K562 (cell line): ENCODE data around the gene PRDX2. TPM values are rescaled to one million over a fixed set of nuclear protein-coding genes. Genes with fewer than 3 reads are reported as not detected.

Source experiments
- AFF4 ChIP-seq: sonication (generic); formaldehyde crosslinking; IDR thresholded peaks from 2 replicates; pipeline ENCODE4 v1.8.0; 2023; ENCODE audit warnings: mild to moderate bottlenecking, missing genetic modification reagents
- ESRRB ChIP-seq: fragments of 250-450 bp; sonication (Bioruptor Pico); IDR thresholded peaks from 2 replicates; pipeline ENCODE4 v1.5.0; 2020; ENCODE audit warnings: mild to moderate bottlenecking, moderate library complexity, borderline replicate concordance
- FOXM1 ChIP-seq, 2 experiments: fragments of 450-650 bp in 1 of 2; sonication (generic) in 1 of 2; formaldehyde crosslinking in 1 of 2; IDR thresholded peaks; 2 replicates each; pipeline versions ENCODE4 v1.6.1 to v1.9.0; 2017 to 2022; ENCODE audit warnings: low read depth in 2 of 2, mild to moderate bottlenecking in 2 of 2, missing genetic modification reagents in 1 of 2, moderate library complexity in 1 of 2
- GABPA ChIP-seq: fragments of 200-800 bp; sonication (Bioruptor generic); conservative IDR thresholded peaks from 2 replicates; pipeline ENCODE4 v1.6.1; 2016; ENCODE audit warnings: low read depth, missing genetic modification characterization, missing compliant biosample characterization
- HDAC1 ChIP-seq, 2 experiments: fragments of 450-650 bp; IDR thresholded peaks; 2 replicates each; pipeline ENCODE4 v1.6.1; 2016 to 2017; ENCODE audit warnings: inconsistent platforms in 1 of 2, mild to moderate bottlenecking in 1 of 2, moderate library complexity in 1 of 2
- HNRNPLL ChIP-seq: fragments of 200-400 bp; formaldehyde crosslinking; IDR thresholded peaks from 2 replicates; pipeline ENCODE4 v1.6.1; 2017; ENCODE audit warnings: low read length, low read depth, mild to moderate bottlenecking; ENCODE audit not compliant: poor library complexity, severe bottlenecking
- SMARCC2 ChIP-seq: fragments of 450-650 bp; IDR thresholded peaks from 2 replicates; pipeline ENCODE4 v1.6.1; 2017; ENCODE audit warnings: antibody characterized with exemption, moderate library complexity, mild to moderate bottlenecking, low read depth
- TAF1 ChIP-seq: IDR thresholded peaks from 2 replicates; pipeline ENCODE4 v1.6.1; 2011; ENCODE audit warnings: mild to moderate bottlenecking, low read length, moderate library complexity; ENCODE audit not compliant: insufficient read depth, control insufficient read depth, severe bottlenecking; ENCODE audit errors: extremely low read depth
- ZNF79 ChIP-seq: fragments of 250-450 bp; sonication (Bioruptor Pico); IDR thresholded peaks from 2 replicates; pipeline ENCODE4 v1.4.0; 2020; ENCODE audit warnings: low read depth, mild to moderate bottlenecking, moderate library complexity
- polyA plus RNA-seq, 8 experiments: library from polyadenylated mRNA; depleted of rRNA in 4 of 8; stranded (reverse) in 5 of 8; unstranded in 3 of 8; fragments of >200 nt; fragmentation: Nextera tagmentation in 2 of 8; fragmentation: Illumina TruSeq in 1 of 8; extraction: Ambion mirVana in 2 of 8; extraction: Trizol in 1 of 8; gene quantifications; 2 replicates each; pipeline versions ENCODE4 v1.2.1 to v1.2.3, GENCODE V29; 2011 to 2014; ENCODE audit warnings: inconsistent platforms in 1 of 8, missing spikeins in 1 of 8
- total RNA-seq, 7 experiments: library from RNA; depleted of rRNA in 6 of 7; stranded (reverse); fragments of >200 nt in 6 of 7; fragmentation: Illumina TruSeq in 2 of 7; extraction: Trizol in 2 of 7; gene quantifications; 2 replicates each; pipeline versions ENCODE4 v1.2.1 to v1.2.3, GENCODE V29; 2011 to 2021; ENCODE audit warnings: low replicate concordance in 1 of 7
- TF ChIP-seq, protein P1 (sequence below), 2 experiments: fragments of 450-650 bp; IDR thresholded peaks; 2 replicates each; pipeline ENCODE4 v1.6.1; 2016; ENCODE audit warnings: mild to moderate bottlenecking in 2 of 2, borderline replicate concordance in 1 of 2, low read depth in 1 of 2, moderate library complexity in 1 of 2
- TF ChIP-seq, protein P2 (sequence below): fragments of 450-650 bp; formaldehyde crosslinking; IDR thresholded peaks from 2 replicates; pipeline ENCODE4 v1.4.0; 2020; ENCODE audit warnings: mild to moderate bottlenecking

Gene PRDX2
- total and polyA plus RNA-seq, 9 of the 15 experiments (the other 6 are each of a cell fraction or from before 2014, with no cell fraction given): 206 to 1,183 (median 415) TPM

- TF ChIP-seq, protein P1, sequence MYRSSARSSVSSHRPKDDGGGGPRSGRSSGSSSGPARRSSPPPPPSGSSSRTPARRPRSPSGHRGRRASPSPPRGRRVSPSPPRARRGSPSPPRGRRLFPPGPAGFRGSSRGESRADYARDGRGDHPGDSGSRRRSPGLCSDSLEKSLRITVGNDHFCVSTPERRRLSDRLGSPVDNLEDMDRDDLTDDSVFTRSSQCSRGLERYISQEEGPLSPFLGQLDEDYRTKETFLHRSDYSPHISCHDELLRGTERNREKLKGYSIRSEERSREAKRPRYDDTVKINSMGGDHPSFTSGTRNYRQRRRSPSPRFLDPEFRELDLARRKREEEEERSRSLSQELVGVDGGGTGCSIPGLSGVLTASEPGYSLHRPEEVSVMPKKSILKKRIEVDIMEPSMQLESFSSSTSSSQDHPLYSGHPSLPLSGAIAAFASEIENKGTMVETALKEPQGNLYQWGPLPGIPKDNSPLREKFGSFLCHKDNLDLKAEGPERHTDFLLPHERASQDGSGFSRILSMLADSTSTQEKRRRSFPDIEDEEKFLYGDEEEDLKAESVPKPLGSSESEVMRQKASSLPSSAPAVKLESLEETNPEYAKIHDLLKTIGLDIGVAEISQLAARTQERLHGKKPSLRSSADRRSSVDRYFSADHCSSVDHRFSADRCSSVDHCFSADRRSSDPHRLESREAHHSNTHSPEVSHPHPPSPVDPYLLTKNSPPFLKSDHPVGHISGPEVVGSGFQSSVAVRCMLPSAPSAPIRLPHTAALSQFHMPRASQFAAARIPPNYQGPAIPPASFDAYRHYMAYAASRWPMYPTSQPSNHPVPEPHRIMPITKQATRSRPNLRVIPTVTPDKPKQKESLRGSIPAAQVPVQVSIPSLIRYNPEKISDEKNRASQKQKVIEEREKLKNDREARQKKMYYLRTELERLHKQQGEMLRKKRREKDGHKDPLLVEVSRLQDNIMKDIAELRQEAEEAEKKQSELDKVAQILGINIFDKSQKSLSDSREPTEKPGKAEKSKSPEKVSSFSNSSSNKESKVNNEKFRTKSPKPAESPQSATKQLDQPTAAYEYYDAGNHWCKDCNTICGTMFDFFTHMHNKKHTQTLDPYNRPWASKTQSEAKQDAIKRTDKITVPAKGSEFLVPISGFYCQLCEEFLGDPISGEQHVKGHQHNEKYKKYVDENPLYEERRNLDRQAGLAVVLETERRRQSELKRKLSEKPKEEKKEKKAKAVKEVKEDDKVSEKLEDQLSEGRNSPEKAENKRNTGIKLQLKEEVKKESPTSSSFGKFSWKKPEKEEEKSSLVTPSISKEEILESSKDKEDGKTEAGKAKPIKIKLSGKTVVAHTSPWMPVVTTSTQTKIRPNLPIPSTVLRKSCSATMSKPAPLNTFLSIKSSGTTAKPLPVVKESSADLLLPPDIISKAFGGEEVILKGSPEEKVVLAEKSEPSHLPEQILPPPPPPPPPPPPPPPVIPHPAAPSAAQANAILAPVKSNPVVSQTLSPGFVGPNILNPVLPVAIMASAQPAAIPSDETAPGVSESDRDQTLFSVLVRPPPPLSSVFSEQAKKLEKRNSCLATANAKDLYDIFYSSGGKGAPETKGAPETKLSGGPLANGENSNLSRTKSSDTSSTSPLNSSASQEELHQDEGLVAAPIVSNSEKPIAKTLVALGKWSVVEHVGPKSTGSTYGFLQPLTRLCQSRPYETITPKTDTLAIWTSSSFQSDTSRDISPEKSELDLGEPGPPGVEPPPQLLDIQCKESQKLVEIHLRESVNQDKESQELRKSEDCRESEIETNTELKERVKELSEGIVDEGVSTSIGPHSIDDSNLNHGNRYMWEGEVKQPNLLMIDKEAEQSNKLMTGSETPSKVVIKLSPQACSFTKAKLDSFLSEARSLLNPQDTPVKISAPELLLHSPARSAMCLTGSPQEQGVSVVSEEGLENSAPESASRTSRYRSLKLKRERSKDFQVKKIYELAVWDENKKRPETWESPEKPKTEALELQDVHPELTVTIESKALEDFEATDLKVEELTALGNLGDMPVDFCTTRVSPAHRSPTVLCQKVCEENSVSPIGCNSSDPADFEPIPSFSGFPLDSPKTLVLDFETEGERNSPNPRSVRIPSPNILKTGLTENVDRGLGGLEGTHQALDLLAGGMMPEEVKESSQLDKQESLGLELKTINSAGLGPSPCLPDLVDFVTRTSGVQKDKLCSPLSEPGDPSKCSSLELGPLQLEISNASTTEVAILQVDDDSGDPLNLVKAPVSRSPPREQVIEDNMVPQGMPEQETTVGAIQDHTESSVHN (IDR thresholded peaks at IDR 0.05; ENCODE audit: borderline replicate concordance in 1 of 2, low read depth in 1 of 2): no peak
- TF ChIP-seq TAF1 (peak; percentile 48), AFF4 (no peak; the same call in 1 of the 2 replicates), ZNF79 (CRISPR knock-in tag) (no peak), FOXM1 (IDR thresholded peaks at IDR 0.05; ENCODE audit: low read depth) (no peak), FOXM1 (CRISPR knock-in tag; IDR thresholded peaks at IDR 0.05; ENCODE audit: low read depth) (0 out of 2 replicates have a peak, but pooled peaks have one; percentile 63), GABPA (tag) (no peak), HDAC1 (IDR thresholded peaks at IDR 0.05) (0 out of 4 replicates have a peak, but pooled peaks of 1 of the 2 experiments have one; percentile 39), SMARCC2 (no peak), HNRNPLL (no peak), ESRRB (no peak)
- TF ChIP-seq, protein P2, sequence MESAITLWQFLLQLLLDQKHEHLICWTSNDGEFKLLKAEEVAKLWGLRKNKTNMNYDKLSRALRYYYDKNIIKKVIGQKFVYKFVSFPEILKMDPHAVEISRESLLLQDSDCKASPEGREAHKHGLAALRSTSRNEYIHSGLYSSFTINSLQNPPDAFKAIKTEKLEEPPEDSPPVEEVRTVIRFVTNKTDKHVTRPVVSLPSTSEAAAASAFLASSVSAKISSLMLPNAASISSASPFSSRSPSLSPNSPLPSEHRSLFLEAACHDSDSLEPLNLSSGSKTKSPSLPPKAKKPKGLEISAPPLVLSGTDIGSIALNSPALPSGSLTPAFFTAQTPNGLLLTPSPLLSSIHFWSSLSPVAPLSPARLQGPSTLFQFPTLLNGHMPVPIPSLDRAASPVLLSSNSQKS (CRISPR knock-in tag): 0 out of 2 replicates have a peak, but pooled peaks have one; percentile 52
Observed at GRCh38 chr19:12793290-12794195, 8.1 kb downstream of the PRDX2 start (continued).
